ENCODE data around the gene EXD3.

Gene EXD3

DNA sequence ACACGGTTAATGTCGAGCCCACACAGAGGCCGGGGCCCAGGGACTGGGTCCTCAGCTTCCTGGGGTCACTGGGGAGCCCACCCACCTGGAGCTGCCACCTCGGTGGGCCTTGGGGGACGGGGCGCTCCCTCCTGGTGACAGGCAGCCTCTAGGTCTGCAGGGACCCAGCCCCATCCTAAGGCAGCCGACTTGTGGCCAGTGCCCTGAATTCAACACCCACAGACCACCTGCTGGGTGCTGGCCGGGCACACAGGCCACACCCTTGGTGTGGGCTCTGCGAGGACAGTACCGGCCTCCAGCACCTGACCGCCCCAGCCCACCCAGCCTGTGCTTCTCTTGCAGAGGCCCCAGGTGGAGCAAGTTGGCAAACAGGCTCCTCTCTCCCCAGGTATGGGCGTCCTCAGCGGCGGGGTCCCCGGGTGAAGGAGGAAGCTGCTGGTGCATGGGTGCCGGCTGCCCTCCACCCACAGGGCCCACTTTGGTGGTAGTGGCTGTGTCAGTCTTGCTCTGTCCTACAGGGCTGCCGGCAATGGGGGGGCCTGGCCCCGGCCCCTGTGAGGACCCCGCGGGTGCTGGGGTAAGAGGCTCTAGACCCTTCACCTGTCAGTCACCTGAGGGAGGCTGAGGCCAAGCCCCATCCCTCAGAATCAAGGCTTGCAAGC lies 9.9 kb upstream of the EXD3 start:
- no peak for DNase-seq

GRCh38 chr9:137431416-137431931 lies 8.5 kb upstream of the EXD3 start:
- DNase-seq, result no peak

GRCh38 chr9:137430723-137431415 lies 7.9 kb upstream of the EXD3 start:
- no peak for DNase-seq

DNA sequence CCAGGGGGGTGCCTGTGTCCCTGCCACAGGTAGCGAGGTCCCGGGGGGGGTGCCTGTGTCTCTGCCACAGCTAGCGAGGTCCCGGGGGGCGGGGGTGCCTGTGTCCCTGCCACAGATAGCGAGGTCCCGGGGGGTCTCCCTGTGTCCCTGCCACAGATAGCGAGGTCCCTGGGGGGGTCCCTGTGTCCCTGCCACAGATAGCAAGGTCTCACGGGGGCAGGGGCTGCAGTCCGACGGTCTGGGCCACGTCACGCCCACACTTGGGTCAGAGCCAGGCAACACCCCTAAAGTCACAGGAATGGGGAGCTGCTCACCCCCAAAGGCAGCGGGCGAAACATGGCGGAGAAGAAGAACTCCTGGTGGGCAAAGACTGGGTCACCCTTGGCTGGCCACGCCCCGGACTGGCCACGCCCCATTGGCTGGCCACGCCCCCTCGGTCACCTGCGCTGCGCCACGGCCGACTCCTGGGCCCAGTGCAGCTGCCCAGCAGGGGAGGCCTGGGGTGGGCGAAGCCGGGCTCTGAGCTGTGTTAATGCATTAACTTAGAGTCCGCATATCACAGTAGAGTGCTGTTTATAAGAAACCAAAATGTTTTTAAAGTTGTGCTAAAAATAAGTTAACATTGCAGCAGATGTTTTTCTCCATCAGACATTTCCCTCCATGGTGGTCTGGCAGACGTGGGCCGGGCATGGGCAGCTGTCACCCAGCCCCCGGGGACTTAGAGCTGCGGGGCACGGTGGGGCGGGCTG lies 7.2 kb upstream of the EXD3 start:
- no peak for DNase-seq

GRCh38 chr9:137429546-137429890 lies 6.6 kb upstream of the EXD3 start:
- DNase-seq, result no peak

GRCh38 chr9:137428841-137429545 lies 6.0 kb upstream of the EXD3 start:
- no peak for DNase-seq

GRCh38 chr9:137428311-137428630 lies 5.3 kb upstream of the EXD3 start:
- DNase-seq, result no peak

- no peak for DNase-seq
These were observed 4.7 kb upstream of the EXD3 start for GRCh38 chr9:137427454-137428310.

- DNase-seq, result no peak
These were observed 3.2 kb upstream of the EXD3 start for GRCh38 chr9:137426018-137426681.

DNA sequence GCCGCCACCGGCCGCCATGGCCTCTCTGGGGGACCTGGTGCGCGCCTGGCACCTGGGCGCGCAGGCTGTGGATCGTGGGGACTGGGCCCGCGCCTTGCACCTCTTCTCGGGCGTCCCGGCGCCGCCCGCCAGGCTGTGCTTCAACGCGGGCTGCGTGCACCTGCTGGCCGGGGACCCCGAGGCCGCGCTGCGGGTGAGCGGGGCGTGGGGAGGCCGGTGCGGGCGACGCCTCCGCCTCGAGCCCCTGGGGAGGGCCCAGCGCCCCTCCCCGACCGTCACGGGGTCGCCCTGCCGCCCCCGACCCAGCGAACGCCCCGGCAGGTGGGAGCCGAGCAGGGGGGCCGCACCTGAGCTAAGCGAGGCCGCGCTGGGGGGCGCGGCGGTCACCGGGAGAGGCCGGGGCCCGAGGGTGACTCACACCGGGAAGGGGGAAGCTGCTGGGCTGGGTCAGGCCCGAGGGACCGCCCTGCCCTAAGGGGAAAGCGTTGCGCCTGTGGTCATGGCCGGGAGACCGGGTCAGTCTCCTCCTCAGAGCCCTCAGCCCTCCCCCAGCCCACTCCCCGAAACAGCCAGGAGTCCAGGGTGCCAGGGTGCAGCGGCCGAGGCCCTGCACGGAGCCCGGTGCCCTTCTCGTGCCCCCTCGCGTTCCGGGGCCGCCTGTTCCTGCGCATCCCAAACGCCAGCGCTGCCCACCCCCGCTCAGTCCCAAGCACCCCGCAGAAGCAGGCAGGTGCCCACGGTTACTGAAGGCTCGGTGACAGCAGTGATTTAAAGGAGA lies 741 bp upstream of the EXD3 start:
- DNase-seq, result peak; percentile 29 to 53

DNA sequence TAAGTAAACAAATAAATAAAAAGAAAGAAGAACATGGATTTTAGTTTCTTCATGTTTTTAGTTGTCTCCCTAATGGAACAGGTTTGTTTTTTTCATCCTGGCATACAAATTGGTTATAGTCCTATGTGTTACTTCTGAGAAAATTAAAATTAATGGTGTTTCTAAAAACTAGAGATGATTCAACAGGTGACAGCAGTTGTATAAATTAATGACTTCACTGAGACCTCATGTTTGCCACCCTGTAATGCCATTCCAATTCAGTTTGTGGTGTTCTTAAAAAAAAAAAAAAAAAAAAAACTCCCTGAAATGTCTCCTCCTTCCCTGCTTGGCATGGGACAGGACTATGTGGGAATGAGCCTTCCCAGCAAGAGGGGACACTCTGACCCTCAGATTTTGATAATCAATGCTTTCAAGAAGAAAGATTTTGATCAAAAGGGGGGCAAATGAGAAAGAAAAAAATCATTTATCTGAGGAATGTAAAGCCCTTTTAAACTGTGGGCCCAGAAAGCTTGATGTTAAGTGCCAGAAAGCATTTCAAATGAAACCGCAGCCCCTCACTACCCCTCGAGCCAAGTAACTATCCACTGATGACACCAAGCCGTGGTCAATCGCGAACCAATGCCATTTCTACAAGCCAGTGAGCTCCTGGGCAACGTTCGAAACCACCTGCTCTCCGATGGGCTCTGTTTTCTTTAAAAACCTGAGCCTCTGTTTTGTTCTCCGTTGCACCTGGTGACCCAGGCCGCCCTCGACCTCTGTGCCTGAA lies 941 bp downstream of the EXD3 start:
- DNase-seq, result no peak

GRCh38 chr9:137417161-137418021 lies 5.6 kb downstream of the EXD3 start:
- peak in 1 of 2 donors; percentile 38 for DNase-seq

- no peak for DNase-seq
These were observed 6.3 kb downstream of the EXD3 start for GRCh38 chr9:137416563-137417151.

DNA sequence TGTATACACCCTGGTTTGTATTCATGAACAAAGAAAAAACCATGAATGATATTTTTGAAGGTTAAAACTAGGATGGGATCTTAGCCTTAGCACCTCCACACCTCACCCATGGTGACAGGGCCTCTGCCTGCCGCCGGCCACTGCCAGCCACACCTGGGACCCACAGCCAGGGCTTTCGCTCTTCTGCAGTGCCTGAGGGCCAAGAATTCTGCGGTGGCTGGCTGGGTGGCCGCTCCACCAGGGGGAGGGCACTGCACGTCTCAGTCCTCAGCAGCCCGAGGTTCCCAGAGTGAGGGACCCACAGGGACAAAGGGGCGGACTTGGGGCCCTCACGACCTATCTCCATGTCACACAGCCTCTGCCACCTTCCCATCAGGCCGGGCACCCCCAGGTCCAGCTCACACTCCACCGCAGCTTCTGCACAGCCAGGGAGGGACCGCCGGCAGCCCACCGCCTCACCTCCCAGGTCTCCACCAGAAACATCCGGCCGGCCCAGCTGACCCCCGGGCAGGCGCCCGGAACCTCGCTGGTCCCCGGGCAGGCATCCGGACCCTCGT lies 6.9 kb downstream of the EXD3 start:
- DNase-seq, result no peak

DNA sequence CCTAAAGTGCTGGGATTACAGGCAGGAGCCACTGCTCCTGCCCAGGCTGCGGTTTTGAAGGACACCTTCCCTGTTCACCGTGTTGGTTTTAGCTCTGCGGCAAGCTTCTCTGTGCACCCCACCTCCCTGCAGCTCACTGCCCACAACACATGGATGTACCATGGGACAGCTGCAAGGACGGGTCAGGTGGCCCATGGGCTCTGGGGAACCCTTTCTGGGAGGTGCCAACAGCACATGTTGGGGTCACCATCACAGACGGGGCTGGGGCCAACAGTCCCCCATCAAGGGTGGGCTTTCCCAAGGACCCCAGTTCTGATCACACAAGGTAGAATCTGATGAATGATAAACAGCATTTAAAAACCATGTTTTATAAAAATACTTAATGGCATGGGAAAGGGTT lies 7.5 kb downstream of the EXD3 start:
- no peak for DNase-seq

- no peak for DNase-seq
These were observed 10.5 kb downstream of the EXD3 start for GRCh38 chr9:137412431-137412830.

DNA sequence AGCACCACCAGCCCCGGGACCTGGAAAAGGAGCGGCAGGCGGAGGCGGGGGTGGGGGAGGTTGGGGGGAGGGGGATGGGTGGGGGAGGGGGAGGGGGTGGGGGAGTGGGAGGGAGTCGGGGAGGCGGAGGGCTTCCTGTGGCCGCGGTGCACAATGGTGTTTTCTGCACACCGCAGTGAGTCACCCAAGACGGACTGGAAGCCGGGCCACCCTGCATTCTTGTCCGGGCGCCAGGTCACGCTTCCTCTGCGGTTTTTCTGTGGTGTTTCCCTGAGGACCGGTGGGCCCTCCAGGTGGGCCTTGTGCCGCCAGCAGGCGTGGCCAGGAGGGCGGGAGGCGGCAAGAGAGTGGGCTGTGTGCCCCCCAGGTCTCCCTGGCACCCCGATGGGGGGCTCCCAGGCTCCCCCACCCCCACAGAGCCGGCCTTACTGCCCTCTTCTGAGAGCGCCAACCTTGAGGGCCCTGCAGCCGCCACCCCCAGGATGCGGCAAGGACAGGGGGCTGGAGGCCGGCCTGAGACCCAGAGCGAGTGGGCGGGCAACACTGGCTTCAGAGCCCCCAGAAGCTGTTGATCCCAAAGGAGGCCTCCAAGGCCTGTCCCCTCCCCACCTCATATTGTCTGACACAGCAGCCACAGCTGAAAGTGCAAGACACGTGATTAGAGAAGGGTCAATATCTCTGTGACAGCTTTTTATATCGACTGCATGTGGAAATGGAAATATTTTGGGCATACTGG lies 11.1 kb downstream of the EXD3 start:
- peak in 1 of 2 donors; percentile 31 for DNase-seq

DNA sequence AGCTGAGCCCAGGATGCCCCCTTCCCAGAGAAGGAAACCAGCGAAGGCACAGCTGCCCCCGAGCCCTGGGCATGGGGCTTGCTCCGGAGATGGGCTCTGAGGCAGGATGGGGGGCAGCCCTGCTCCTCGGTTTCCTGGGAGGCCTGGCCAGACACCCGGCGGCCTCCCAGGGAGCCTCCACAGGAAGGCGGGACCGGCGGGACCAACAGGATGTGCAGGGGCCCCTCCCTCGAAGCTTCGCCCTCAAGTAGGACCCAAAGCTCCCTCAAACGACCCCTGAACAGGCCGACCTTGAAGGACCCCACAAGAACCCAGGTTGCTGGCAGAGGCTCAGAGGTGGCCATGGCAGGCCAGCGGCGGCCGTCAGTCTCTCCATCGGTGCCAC lies 11.7 kb downstream of the EXD3 start:
- no peak for DNase-seq
